Dermis microvascular lymphatic vessel endothelial cell (primary cell): ENCODE measurements around the gene ATP9A. TPM values are rescaled to one million over a fixed set of nuclear protein-coding genes. Genes with fewer than 3 reads are reported as not detected.

Experiments used
- DNase-seq, 2 donors: peaks; one replicate each; pipeline versions ENCODE4 v3.0.0 to v3.0.0-alpha.2; 2010; ENCODE audit warnings: low read depth in 2 of 2
- total RNA-seq: library from RNA; depleted of rRNA; stranded (reverse); fragments of >200 nt; gene quantifications from 2 replicates; pipeline ENCODE4 v1.2.1, GENCODE V29; 2014

ATP9A gene
- total RNA-seq, 1 donor from 2014 or later, result 54.0 TPM

GRCh38 chr20:51607170-51607569 lies 161.0 kb downstream of the ATP9A start:
- DNase-seq, result no peak

GRCh38 chr20:51604851-51605250 lies 163.3 kb downstream of the ATP9A start:
- DNase-seq, result no peak

GRCh38 chr20:51602131-51602530 lies 166.1 kb downstream of the ATP9A start:
- DNase-seq, result no peak

GRCh38 chr20:51600950-51601349 lies 167.2 kb downstream of the ATP9A start:
- DNase-seq, result no peak

GRCh38 chr20:51600016-51600420 lies 168.2 kb downstream of the ATP9A start:
- DNase-seq, result peak; percentile 80 to 95

GRCh38 chr20:51598556-51598955 lies 169.6 kb downstream of the ATP9A start:
- no peak for DNase-seq

GRCh38 chr20:51597389-51598231 lies 170.6 kb downstream of the ATP9A start:
- DNase-seq, result no peak

- DNase-seq, result no peak
Observed at GRCh38 chr20:51596668-51597388, 171.4 kb downstream of the ATP9A start.

- DNase-seq, result no peak
Observed at GRCh38 chr20:51595744-51596143, 172.4 kb downstream of the ATP9A start.

GRCh38 chr20:51595058-51595532 lies 173.1 kb downstream of the ATP9A start:
- peak; percentile 83 to 94 for DNase-seq

GRCh38 chr20:51594236-51595057 lies 173.7 kb downstream of the ATP9A start:
- no peak for DNase-seq

- no peak for DNase-seq
Observed at GRCh38 chr20:51593584-51593983, 174.6 kb downstream of the ATP9A start.

GRCh38 chr20:51592564-51592963 lies 175.6 kb downstream of the ATP9A start:
- no peak for DNase-seq

- DNase-seq, result no peak
Observed at GRCh38 chr20:51591871-51592270, 176.3 kb downstream of the ATP9A start.

GRCh38 chr20:51588762-51589161 lies 179.4 kb downstream of the ATP9A start:
- DNase-seq, result no peak

GRCh38 chr20:51587145-51587544 lies 181.0 kb downstream of the ATP9A start:
- DNase-seq, result no peak

GRCh38 chr20:51586005-51586440 lies 182.2 kb downstream of the ATP9A start:
- peak in 1 of 2 donors; percentile 15 for DNase-seq

- no peak for DNase-seq
Observed at GRCh38 chr20:51585148-51585547, 183.0 kb downstream of the ATP9A start.

GRCh38 chr20:51584737-51585136 lies 183.5 kb downstream of the ATP9A start:
- no peak for DNase-seq

GRCh38 chr20:51584116-51584515 lies 184.1 kb downstream of the ATP9A start:
- no peak for DNase-seq

GRCh38 chr20:51583499-51583898 lies 184.7 kb downstream of the ATP9A start:
- no peak for DNase-seq

- DNase-seq, result no peak
Observed at GRCh38 chr20:51583073-51583472, 185.1 kb downstream of the ATP9A start.
